Measurements from ENCODE around the gene CDH23. TPM values are rescaled to one million over a fixed set of nuclear protein-coding genes. Genes with fewer than 3 reads are reported as not detected.

Gene CDH23
- polyA plus RNA-seq, 1 donor from 2014 or later, result 6.6 TPM

GRCh38 chr10:71804077-71804476 is 407.4 kb downstream of the CDH23 start:
- H3K79me2 ChIP-seq (replicated peaks; ENCODE audit: insufficient read depth, low read length), result no peaks in the 10 kb centered on the region
- TF ChIP-seq SMC3 (conservative IDR thresholded peaks at IDR 0.05; ENCODE audit: poor library complexity) (no peak), EZH2 (IDR thresholded peaks at IDR 0.05; ENCODE audit: borderline replicate concordance, insufficient read depth, low read length, poor library complexity, severe bottlenecking) (no peak), REST (IDR thresholded peaks at IDR 0.05; ENCODE audit: borderline replicate concordance) (no peak), EP300 (conservative IDR thresholded peaks at IDR 0.05; ENCODE audit: poor library complexity, severe bottlenecking) (no peak), TAF1 (IDR thresholded peaks at IDR 0.05; ENCODE audit: low read depth) (no peak), POLR2AphosphoS5 (IDR thresholded peaks at IDR 0.05) (no peak), MXI1 (conservative IDR thresholded peaks at IDR 0.05; ENCODE audit: poor library complexity, severe bottlenecking) (no peak), CTCF (IDR thresholded peaks at IDR 0.05; ENCODE audit: poor library complexity, severe bottlenecking) (no peak), RAD21 (conservative IDR thresholded peaks at IDR 0.05) (no peak)
- no peak overlapping the region for H3K27ac ChIP-seq (ENCODE audit: low read length)

GRCh38 chr10:71805776-71806703 is 409.3 kb downstream of the CDH23 start:
- Histone ChIP-seq H3K9me3 (ENCODE audit: low read length) (no peaks in the 10 kb centered on the region), H3K79me2 (replicated peaks; ENCODE audit: insufficient read depth, low read length) (no peaks in the 10 kb centered on the region), H3K27ac (ENCODE audit: low read length) (no peak overlapping the region), H3F3A (ENCODE audit: insufficient read depth, low read length, poor library complexity, severe bottlenecking) (no peaks in the 10 kb centered on the region), H4K20me1 (ENCODE audit: insufficient read depth) (no peaks in the 10 kb centered on the region), H3K4me2 (ENCODE audit: low read length) (no peak overlapping the region), H3K9ac (ENCODE audit: low read length) (no peak overlapping the region), H3K36me3 (ENCODE audit: insufficient read depth, low read length) (no peaks in the 10 kb centered on the region), H3K4me3 (ENCODE audit: low read length) (no peak overlapping the region), H3K9me2 (ENCODE audit: insufficient read depth, low read length) (no peaks in the 10 kb centered on the region), H3K27me3 (ENCODE audit: insufficient read depth, low read depth, low read length) (no peaks in the 10 kb centered on the region), H2AFZ (ENCODE audit: low read depth, low read length) (no peak overlapping the region)
- no peak for TF ChIP-seq RAD21 (conservative IDR thresholded peaks at IDR 0.05)
- TF ChIP-seq MXI1 (conservative IDR thresholded peaks at IDR 0.05; ENCODE audit: poor library complexity, severe bottlenecking), result no peak

More at GRCh38 chr10:71804077-71804476, 407.4 kb downstream of the CDH23 start:
- Histone ChIP-seq H3K9me2 (ENCODE audit: insufficient read depth, low read length) (no peaks in the 10 kb centered on the region), H2AFZ (ENCODE audit: low read depth, low read length) (no peak overlapping the region), H3K9me3 (ENCODE audit: low read length) (no peaks in the 10 kb centered on the region), H3F3A (ENCODE audit: insufficient read depth, low read length, poor library complexity, severe bottlenecking) (no peaks in the 10 kb centered on the region), H3K27me3 (ENCODE audit: insufficient read depth, low read depth, low read length) (no peaks in the 10 kb centered on the region), H3K4me2 (ENCODE audit: low read length) (no peak overlapping the region), H4K20me1 (ENCODE audit: insufficient read depth) (no peaks in the 10 kb centered on the region), H3K9ac (ENCODE audit: low read length) (no peak overlapping the region), H3K36me3 (ENCODE audit: insufficient read depth, low read length) (no peaks in the 10 kb centered on the region), H3K4me3 (ENCODE audit: low read length) (no peak overlapping the region)

All from neural cell (in vitro differentiated cells).